CD4-positive, alpha-beta T cell treated with Interferon alpha-2 for 1 hour (primary cell): Measurements from ENCODE around the gene EXOSC10.

Experiments used
- DNase-seq, 2 donors: peaks; one replicate each; pipeline ENCODE4 v3.0.0-alpha.2; 2020 to 2022

EXOSC10 gene

DNA sequence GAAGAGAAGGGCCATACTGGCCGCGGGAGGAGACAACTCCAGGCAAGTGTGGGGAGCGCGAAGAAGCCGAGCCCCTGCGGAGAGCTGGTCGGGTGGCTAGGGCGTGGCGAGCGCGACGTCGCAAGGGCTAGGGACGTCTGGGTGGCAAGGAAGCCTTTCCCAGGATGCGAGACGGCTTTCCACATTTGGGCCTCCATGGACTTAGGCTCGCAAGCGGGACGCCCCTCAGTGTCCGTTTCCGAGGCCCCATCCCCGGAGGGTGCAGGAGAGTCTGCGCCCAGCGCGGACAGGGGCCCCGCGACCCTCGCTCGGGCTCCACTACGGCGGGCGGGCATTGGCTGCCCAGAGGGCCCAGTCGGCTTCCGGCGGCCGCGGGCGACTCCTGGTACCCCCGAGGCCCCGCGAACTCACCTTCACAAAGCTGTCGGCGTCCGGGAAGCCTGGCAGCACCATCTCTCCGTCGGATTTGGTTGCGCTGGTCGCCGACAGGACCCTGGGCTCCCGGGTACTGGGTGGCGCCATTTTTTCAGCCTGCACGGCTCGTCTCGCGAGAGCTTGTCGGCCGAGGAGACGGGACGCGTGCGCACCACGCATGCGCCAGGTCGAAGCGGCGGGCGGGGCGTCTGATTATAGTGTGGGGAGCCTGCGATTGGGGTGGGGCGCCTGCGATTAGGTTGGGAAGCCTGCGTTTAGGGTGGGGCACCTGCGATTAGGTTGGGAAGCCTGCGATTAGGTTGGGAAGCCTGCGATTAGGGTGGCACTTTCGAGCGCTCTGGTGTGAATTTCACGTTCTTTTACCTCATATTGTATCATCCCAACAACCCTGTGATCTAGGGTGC is at the start of gene EXOSC10:
EXOSC10 (minus strand) TSS at position 560 of the 839 bp plus-strand sequence; CDS start at position 522, 38 bp downstream.
- DNase-seq: peak; percentile 93 to 96

DNA sequence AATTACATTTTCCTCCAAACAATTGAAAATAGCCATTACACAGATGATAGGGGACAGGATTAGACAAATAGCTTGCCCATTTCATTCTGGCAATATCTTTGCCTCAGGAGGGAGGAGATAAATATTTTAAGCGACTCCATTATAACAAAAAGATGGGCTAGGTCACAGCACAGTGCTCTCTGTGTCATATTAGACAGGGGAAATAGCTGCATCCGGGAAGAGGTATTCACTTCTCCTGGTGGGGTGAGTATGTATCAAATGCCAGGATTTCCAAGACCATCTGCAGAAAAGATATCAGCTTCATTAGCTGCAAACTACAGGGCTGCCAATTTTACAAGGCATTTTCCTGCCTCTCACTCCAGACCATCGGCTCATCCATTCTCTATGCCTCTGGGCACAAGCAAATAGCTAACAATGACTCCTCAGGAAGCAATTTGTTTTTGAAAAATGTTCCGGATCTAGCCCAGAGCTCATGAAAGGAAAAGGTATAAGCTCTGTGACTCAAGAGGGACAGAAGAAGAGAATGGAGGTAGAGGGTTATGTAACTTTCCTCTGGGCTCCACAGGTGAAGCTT is 47.6 kb upstream of the EXOSC10 start:
- no peak for DNase-seq

DNA sequence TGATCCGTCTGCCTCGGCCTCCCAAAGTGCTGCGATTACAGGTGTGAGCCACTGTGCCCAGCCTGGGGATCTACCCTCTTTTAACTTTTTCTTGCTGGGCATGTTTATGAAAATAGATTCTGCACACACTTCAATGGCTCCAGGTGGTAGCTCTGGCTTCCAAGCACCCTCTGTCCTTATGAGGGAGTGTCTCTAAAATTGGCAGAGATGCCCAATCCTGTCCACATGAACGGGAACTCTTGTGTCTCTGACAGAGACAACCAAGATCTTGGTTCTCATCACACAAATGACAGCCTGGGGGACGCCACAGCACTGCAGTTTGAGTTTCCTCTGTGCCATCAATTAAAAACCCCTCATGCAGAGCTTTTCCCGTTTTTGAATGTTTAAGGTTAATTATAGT is 46.1 kb upstream of the EXOSC10 start:
- DNase-seq: no peak

DNA sequence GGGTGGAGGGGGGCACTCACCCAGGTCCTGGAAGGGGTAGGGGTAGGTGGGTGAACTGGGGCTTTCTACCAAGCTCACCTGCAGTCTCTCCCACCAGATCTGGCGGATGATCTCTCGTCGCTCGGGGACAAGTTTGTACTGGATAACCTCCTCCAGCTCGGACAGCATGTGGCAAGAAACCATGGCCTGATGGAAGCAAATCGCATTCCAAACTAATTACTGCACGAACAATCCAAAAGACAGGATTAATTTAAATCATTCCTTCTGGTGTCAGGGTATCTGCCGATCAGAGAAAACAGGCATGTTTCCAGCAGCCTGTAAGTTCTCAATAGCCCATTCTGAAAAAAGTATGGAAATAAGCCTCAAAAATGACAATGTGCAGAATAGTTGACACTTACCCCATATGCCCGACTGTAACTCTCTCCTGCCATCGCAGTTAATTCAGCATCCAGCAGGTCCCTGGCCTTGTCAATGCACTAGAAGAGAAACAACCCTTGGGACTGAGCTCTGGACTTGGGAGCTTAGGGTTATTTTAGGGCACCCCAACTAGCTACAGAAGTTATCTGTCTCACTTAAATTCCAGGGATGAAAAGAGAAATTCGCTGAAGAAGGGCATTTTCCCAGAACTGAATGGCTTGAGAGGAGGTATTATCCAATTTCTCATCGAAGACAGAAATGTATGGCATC is 45.0 kb upstream of the EXOSC10 start:
- no peak for DNase-seq

DNA sequence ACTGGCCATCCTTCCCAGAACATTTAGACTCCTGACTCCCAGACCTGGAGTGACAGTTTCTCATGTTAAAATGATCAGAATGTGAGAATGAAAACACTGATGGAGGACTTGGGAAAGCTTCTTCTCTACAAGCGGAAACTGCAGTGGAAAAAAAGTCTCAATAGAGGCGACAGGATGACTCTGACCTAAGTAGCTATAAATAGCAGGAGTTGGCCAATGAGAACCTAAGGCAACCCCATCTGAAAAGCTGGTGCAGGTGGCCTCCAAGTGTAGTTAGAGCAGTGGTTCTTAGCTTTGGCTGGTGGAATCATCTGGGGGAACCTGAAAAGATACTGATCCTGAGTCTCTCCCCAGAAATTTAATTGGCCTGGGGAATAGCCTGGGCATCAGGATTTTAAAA is 44.2 kb upstream of the EXOSC10 start:
- DNase-seq: no peak

DNA sequence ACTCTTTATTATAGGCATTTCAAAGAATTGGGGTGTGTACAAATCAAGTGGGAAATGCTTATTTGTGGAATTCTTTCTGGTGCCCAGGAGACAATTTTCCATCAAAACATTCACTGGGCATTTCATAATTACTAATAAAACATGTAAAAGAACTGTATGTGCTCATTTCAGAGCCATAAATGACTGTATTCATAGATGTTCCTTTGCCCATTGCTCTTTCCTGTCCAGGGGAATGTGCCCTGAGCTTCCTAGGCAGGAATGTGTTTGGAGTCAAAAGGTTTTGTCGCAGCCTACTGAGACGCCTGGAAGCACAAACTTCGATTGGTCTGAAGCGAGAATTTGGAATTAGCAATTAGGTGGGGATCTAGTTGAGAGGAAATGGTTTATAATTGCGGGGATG is 43.7 kb upstream of the EXOSC10 start:
- DNase-seq: no peak

DNA sequence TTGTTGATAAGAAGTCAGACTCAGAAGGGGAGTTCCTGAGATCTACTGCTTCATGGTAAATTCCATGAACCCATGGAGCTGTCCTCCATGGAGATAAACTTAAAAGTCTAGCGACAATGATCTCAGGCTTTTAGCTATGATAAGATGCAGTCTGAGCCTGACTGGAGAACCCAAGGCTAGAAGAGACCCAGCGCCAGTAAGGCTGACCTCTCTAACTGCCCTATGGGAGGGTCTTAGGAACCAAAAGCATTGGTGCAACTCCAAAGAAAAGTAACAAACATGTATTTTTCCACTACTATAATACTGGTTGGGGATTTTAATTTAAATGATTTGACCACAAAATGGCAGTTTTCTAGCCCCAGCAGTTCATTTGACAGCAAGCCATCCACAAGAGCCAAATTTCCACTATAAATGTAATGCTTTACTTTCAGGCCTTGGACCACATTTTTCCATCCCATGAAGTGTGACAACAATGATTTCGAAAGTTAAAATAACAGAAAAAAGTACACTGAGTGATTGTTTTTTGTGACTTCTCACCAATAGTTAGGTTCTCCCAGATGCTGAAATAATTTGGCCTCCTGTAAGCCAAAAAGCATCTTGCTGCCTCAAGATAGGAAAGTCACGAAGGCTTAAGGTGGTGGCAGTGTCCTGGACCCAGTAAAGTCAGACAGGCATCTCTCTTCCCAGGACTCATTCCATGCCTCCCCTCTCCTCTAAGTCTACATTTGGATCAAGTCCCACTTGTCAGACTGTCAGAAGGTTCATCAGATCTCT is 43.1 kb upstream of the EXOSC10 start:
- no peak for DNase-seq

DNA sequence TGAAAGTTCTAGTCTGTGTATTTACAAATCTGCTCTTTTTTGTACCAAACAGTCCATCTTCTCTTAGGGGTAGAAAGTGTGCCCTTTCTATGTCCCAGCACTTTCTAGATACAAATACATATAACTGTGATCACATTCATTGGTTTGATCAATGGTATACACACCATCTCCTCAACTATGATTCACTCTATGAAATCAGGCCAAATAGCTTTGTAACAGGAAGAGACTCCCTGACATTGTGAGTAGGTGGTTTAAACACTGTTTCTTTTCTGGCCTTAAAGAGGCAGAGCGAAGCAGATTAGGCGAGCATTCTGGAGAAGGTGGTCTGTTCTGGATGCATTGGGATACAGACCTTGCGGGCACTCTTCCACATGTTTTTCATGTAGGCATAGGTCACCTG is 39.3 kb upstream of the EXOSC10 start:
- no peak for DNase-seq

DNA sequence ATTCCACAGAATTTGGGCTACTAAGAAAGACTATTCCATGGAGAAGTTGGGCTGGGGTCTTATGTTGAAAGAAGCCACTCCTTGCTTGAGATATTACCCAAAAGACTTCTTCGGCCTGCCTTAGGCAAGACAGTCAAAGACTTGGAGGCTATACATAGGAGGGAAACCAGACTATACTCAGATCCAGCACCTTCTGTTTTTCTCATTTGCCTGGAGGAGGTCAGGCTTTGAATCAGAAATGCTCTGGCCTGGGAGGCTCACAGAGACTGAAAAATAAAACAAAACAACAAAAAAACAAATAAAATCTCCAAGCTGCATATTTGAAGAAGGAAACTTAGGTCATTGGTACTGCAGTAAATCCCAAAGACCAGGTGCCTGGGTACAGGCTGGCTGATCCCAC is 38.4 kb upstream of the EXOSC10 start:
- no peak for DNase-seq

DNA sequence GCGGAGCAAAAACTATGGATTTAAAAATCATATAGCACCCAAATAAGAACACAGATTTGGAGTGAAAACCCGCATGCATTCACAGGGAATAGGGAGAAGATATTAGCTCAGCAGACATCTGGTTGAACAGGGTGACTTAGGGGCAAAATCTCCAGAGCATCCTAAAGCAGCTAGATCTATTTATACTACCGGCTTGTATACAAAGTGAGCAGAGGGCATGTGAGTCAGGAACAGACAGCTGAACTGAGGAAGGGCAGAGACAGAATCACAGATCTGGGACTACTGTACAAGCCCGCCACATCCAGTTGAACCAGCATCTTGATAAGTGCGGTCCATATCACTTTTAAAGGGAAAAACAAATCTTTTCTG is 35.2 kb upstream of the EXOSC10 start:
- no peak for DNase-seq

DNA sequence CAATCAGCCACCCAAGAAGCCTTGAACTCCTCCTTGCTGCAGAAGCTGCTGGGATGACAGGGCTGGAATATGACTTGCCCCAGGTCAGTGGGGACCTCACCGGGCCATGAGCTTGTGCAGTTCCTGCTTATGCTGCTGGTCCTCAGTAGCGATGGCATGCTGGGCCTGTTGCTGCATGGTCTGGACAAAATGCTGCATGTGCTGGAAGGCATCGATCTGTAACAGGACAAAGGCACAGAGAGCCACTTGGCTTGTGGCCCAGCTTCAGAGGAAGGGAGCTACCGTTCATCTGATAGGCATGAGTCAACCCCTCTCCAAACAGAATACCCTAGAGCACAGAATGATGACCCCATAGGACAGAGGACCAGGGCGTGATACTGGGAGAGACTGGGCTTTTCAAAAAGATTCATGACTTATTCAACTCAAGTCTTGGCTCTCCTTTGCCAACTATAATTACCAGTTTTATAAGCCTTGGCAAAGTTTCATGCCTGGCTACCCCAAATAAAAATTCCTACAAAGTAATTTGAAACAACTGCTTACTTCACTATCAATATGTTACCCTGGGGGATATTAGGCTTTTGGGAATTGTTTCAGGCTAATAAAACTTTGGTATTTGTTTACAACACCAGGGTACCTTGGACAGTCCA is 34.7 kb upstream of the EXOSC10 start:
- DNase-seq: no peak

DNA sequence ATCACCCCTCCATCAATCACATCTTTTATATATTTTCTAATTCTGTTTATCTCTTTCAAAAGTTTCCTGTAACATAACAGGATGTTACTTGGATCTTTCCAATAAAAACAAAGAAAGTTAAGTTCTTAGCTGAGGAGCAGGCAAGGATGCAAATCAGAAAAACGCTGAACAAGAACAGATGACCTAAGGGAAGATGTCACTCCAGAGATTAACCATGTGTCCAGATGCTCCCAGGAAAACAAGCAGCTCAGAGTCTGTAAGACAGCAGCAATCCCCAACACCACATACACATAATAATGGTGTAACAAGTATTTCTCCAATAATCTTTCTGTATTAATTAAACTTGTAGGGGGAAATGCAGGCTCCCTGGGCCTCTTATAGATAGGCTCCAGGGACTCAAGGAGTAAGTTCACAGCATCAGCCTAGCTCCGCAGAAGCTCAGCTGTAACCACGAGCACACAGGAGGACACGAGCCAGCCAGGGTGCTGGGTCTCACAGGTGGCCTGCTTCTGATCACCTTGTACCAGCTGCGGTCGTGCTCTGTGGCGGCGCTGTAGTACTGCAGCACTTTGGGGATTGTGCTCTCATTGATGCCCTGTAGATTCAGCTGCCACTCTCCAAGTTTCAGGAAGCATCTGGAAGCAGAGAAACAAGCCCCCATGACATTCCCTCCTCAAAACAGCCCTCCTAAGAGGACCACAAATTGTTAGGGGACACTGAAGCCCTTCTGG is 33.1 kb upstream of the EXOSC10 start:
- no peak for DNase-seq

DNA sequence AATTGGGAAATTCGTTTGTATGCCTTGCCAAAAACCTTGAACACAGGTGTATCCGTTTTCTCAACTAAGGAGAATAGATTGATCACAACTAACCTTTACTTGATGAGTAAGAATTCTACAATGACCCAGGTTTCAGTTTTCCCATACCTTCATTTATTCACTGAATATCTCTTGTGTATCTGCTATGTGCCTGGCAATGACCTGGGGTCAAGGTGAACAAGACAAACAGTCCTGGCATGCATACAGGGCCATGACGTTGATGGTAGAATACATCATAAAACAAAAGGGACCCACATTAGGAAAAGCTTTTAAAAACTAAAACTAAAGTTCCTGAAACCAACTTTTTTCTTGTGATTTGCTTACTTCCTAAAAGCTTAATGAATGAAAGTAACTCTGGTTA is 32.1 kb upstream of the EXOSC10 start:
- no peak for DNase-seq

DNA sequence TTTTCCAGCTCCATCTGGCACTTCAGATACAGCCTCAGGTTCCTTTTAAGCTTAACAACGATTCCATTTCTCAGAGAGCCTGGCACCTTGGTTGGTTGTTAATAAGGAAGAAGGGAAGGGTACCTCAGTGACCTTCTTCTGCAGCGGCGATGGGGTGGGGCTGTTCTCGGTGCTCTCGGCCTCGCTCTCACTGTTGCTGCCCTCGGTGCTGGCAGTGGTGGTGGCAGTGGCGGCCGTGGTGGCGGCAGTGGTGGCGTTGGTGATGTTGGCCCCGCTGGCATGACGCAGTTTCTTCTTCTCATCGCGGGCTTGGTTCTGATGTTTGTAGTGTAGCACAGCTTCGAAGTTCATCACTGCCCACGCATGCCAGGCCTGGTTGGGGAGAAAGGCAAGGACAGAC is 30.7 kb upstream of the EXOSC10 start:
- no peak for DNase-seq

DNA sequence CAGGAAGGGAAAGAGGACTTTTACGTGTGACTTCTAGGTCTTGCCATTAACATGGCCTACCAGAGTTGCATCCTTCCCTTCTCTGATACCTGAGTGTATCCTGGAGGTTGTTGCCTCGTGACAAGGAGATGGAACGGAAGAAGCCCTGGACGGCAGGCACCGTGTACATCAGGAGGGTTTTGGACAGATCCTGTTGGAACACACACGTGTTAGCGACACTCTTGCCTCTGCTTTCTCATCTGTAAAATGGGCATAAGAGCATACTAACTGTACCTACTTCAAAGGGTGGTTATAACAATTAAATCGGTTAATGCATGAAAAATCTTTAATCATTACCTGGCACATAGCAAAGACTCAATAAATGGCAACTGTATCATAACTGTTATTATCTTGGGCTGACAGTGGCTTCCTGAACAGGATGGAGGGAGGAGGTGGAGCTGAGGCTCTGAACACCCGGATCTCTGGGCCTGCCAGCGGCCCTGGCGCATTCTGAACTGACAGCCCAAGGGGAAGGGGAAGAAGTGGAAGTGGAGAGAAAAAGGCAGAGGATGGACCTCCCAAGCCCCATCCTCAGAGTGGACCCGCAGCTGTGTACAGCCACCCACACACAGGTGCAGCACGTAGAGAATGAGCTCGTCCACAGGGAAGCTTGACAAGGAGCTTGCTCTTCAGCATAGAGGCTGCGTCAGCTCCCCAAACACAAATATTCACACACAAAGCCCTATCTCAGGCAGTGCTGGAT is 30.2 kb upstream of the EXOSC10 start:
- DNase-seq: no peak

DNA sequence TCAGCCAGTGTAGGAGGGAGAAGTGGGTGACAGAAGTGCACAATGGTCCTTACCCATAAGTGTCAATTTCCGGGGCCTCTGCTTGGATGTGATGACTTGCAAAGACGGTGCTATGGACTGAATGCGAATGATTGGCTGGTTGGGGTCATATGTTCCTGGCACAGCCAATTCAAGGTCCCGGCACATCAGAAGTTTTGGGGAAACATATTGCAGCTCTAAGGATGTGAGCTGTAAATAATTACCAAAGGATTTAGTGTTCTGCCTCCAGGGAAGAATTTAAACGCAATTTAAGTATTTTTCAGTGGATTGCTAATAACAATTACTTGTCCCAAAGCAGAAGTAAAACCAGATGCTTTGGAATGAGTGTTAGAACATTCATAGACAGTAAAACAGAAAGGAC is 26.9 kb upstream of the EXOSC10 start:
- no peak for DNase-seq

DNA sequence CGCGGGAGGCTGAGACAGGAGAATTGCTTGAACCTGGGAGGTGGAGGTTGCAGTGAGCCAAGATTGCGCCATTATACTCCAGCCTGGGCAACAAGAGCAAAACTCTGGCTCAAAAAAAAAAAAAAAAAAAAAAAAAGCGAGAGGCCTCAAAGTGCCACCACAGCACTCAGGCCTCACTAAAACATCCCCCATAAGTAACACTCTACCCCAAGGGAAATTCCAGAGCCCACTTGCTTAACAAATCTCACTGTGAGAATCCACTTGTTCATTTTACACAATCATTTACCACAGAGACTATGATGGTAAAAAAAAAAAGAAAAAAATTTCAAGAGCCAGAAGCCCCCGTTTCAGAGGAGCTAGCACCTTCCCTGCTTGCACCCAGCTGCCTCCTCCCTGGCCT is 26.3 kb upstream of the EXOSC10 start:
- no peak for DNase-seq

DNA sequence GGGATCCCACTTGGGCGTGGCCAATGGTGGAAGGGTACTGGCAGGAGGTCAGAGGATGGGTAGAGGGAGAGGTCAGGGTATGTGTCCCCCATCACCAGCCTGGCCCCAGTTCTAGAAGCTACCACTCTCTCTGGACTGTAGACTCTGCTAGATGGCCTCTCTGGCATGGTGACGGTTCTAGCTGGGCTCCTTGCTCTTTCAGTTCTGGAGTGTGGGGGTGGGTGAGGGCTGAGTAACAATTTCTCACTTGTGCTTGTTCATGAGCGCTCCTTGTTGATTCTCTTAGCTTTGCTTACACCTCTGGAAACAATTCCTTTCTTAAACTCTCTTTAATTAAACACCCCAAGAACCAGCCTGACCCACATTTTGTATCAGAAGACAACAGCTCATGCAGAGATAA is 25.3 kb upstream of the EXOSC10 start:
- no peak for DNase-seq

DNA sequence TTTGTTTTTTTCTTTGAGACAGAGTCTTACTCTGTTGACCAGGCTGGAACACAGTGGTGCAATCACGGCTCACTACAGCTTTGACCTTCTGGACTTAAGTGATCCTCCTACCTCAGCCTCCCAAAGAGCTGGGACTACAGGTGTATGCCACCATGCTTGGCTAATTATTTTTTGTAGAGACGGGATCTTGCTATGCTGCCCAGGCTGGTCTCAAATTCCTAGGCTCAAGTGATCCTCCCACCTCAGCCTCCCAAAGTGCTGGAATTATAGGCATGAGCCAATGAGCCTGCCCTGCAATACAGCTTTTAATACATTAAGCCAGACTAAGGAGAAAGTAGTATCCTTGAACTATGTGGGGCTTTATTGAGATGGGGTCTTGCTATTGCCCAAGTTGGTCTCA is 16.6 kb upstream of the EXOSC10 start:
- no peak for DNase-seq

DNA sequence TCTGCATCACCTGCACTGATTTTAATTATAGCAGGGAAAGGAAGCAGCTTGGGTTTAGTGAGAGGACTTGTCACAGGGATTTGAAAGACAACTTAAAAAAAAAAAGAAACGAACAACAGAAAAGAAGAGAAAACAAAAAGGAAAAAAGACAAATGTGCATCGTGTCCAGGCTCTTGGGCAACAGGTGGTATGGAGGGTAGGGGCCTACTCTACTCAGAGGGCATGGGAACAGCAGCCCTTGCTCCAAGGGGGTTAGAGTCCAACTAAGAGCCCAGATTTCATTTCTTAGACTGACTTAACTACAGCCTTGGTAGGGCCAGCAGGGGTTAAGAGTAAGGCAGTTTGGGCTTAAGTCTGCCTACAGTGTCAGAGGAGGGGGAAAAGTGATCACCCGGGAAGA is 15.3 kb upstream of the EXOSC10 start:
- no peak for DNase-seq

DNA sequence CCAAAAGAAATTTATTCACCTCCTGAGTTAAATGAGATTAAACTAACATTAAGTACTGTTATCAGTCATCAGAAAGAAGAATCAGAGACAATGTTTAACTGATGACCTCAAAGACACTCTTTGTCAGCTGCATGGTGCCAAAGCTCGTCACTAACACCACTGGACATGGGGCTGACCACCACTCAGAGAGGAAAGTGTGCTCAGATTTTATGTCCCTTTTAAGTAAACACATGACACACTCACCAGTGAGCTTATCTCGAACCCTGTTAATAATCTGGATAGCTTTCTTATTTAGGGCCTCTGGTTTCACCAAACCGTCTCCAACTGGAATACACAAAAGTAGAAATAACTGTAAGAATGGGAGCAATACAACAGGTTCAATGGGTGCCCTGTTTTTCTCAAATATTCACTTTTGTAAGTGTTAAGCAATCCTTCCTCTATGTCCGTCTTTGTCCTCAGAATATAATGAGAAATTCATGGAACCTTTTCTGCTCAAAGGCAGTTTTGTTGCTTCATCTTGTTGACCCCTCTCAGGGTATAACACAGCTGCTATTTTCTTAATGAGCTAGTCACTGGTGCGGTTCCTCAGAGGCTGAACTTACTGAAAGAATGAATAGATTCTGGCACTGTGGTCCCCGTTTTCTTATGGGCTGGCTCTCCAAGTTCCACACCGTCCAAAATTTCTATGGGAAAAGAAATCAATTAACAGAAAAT is 9.5 kb upstream of the EXOSC10 start:
- DNase-seq: no peak
